Peyer's patch (tissue), 4 donors: Measurements from ENCODE around the gene CYS1. TPM values are rescaled to one million over a fixed set of nuclear protein-coding genes. Genes with fewer than 3 reads are reported as not detected.
"Not testable (repeated sequence)": the region's sequence is repeated elsewhere in the genome, so short reads cannot be mapped to it uniquely, and the experiment has no call there.

Source experiments
- DNase-seq, 3 donors: peaks; one replicate each; pipeline ENCODE4 v3.0.0-alpha.2; 2017 to 2019
- H3K27ac ChIP-seq, 4 donors: fragments of 200-600 bp; sonication (generic); one replicate each; pipeline ENCODE4 v1.5.1; 2016 to 2019
- H3K27me3 ChIP-seq, 2 donors: fragments of 200-600 bp; sonication (generic); one replicate each; pipeline ENCODE4 v1.5.1; 2019
- H3K36me3 ChIP-seq, 3 donors: fragments of 200-600 bp; sonication (generic); one replicate each; pipeline ENCODE4 v1.5.1; 2016 to 2019
- H3K4me1 ChIP-seq, 4 donors: fragments of 200-600 bp; sonication (generic); one replicate each; pipeline ENCODE4 v1.5.1; 2016 to 2019
- H3K4me3 ChIP-seq, 4 donors: fragments of 200-600 bp; sonication (generic); 1 replicate in 3 of 4; 2 replicates in 1 of 4; pipeline ENCODE4 v1.5.1; 2016 to 2019; ENCODE audit warnings: mild to moderate bottlenecking in 1 of 4
- H3K9me3 ChIP-seq, 4 donors: fragments of 200-600 bp; sonication (generic); one replicate each; pipeline ENCODE4 v1.5.1; 2016 to 2019; ENCODE audit warnings: mild to moderate bottlenecking in 1 of 4
- POLR2A ChIP-seq, 2 donors: fragments of 450-650 bp; IDR thresholded peaks; one replicate each; pipeline ENCODE4 v1.5.1; 2017; ENCODE audit warnings: antibody characterized with exemption in 2 of 2, mild to moderate bottlenecking in 2 of 2, moderate library complexity in 2 of 2
- total RNA-seq, 4 donors: library from RNA; depleted of rRNA; stranded (reverse); fragments of >200 nt; gene quantifications; one replicate each; pipeline ENCODE4 v1.1.0, GENCODE V29; 2016
- TF ChIP-seq, protein P1 (sequence below), 6 experiments: fragments of 450-650 bp in 4 of 6; fragments of 200-600 bp in 2 of 6; sonication (generic) in 1 of 6; IDR thresholded peaks; one replicate each; pipeline ENCODE4 v1.5.1; 2017 to 2019; ENCODE audit warnings: antibody characterized with exemption in 6 of 6, mild to moderate bottlenecking in 3 of 6, moderate library complexity in 1 of 6

CYS1 gene
- total RNA-seq, 4 donors from 2014 or later = 1.3 to 5.8 (median 1.6) TPM; not detected in 1

DNA sequence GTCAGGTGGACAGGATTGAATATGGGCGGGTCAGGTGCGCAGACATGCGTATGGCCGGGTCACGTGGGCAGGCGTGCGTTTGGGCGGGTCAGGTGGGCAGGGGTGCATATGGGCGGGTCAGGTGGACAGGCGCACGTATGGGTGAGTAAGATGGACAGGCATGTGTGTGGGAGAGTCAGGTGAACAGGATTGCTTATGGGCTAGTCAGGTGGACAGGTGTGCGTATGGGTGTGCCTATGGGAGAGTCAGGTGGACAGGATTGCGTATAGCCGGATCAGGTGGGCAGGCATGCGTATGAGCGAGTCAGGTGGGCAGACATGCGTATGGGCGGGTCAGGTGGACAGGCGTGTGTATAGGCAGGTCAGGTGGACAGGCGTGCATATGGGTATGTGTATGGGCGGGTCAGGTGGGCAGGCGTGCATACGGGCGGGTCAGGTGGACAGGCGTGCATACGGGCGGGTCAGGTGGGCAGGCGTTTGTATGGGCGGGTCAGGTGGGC, 67.2 kb downstream of the CYS1 start:
- Histone ChIP-seq H3K9me3 (no peaks in the 10 kb centered on the region), H3K36me3 (no peaks in the 10 kb centered on the region), H3K27me3 (no peaks in the 10 kb centered on the region), H3K4me3 (no peak overlapping the region), H3K4me1 (peaks cover 0 to 17% (median 0%) of the 10 kb centered on the region in 4 donors), H3K27ac (no peak overlapping the region)
- TF ChIP-seq POLR2A (IDR thresholded peaks at IDR 0.05) = no peak
- TF ChIP-seq, protein P1, sequence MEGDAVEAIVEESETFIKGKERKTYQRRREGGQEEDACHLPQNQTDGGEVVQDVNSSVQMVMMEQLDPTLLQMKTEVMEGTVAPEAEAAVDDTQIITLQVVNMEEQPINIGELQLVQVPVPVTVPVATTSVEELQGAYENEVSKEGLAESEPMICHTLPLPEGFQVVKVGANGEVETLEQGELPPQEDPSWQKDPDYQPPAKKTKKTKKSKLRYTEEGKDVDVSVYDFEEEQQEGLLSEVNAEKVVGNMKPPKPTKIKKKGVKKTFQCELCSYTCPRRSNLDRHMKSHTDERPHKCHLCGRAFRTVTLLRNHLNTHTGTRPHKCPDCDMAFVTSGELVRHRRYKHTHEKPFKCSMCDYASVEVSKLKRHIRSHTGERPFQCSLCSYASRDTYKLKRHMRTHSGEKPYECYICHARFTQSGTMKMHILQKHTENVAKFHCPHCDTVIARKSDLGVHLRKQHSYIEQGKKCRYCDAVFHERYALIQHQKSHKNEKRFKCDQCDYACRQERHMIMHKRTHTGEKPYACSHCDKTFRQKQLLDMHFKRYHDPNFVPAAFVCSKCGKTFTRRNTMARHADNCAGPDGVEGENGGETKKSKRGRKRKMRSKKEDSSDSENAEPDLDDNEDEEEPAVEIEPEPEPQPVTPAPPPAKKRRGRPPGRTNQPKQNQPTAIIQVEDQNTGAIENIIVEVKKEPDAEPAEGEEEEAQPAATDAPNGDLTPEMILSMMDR (IDR thresholded peaks at IDR 0.05) = no peak
- DNase-seq = peak in 2 of 3 donors; percentile 48 to 51

DNA sequence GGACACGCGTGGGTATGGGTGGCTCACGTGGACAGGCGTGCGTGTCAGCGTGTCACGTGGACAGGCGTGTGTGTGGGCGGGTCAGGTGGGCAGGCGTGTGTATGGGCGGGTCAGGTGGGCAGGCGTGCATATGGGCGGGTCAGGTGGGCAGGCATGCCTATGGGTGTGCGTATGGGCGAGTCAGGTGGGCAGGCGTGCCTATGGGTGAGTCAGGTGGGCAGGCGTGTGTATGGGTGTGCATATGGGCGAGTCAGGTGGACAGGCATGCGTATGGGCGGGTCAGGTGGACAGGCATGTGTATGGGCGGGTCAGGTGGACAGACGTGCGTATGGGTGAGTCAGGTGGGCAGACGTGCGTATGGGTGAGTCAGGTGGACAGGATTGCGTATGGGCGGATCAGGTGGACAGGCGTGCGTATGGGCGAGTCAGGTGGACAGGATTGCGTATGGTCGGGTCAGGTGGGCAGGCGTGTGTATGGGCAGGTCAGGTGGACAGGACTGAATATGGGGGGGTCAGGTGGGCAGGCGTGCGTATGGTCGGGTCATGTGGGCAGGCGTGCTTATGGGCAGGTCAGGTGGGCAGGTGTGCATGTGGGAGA, 67.7 kb downstream of the CYS1 start:
- peak in 2 of 3 donors; percentile 29 to 33 for DNase-seq
- H3K9me3 ChIP-seq, H3K27ac ChIP-seq, H3K4me3 ChIP-seq, H3K27me3 ChIP-seq, H3K36me3 ChIP-seq: not testable (repeated sequence)
- peaks cover 0 to 17% (median 0%) of the 10 kb centered on the region in 4 donors for H3K4me1 ChIP-seq

DNA sequence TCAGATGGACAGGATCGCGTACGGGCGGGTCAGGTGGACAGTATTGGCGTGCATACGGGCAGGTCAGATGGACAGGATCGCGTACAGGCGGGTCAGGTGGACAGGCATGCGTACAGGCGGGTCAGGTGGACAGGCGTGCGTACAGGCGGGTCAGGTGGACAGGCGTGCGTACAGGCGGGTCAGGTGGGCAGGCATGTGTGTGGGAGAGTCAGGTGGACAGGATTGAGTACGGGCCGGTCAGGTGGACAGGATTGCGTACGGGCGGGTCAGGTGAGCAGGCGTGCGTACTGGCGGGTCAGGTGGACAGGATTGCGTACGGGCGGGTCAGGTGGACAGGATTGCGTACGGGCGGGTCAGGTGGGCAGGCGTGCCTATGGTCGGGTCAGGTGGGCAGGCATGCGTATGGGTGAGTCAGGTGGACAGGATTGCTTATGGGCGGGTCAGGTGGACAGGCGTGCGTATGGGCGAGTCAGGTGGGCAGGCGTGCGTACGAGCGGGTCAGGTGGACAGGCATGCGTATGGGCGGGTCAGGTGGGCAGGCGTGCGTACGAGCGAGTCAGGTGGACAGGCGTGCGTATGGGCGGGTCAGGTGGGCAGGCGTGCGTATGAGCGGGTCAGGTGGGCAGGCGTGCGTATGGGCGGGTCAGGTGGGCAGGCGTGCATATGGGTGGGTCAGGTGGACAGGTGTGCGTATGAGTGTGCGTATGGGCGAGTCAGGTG, 68.4 kb downstream of the CYS1 start:
- not testable (repeated sequence) for H3K36me3 ChIP-seq

DNA sequence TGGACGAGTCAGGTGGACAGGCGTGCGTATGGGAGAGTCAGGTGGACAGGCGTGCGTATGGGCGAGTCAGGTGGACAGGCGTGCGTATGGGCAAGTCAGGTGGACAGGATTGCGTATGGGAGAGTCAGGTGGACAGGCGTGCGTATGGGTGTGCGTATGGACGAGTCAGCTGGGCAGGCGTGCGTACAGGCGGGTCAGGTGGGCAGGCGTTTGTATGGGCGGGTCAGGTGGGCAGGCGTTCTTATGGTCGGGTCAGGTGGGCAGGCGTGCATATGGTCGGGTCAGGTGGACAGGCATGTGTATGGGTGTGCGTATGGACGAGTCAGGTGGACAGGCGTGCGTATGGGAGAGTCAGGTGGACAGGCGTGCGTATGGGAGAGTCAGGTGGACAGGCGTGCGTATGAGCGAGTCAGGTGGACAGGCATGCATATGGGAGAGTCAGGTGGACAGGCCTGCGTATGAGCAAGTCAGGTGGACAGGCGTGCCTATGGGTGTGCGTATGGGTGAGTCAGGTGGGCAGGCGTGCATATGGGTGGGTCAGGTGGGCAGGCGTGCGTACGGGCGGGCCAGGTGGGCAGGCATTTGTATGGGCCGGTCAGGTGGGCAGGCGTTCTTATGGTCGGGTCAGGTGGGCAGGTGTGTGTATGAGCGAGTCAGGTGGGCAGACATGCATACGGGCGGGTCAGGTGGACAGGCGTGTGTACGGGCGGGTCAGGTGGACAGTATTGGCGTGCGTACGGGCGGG, 69.2 kb downstream of the CYS1 start:
- not testable (repeated sequence) for H3K36me3 ChIP-seq, H3K27ac ChIP-seq, H3K9me3 ChIP-seq, H3K4me3 ChIP-seq, H3K27me3 ChIP-seq
- peak in 2 of 3 donors; percentile 32 to 45 for DNase-seq
- H3K4me1 ChIP-seq = peaks cover 0 to 17% (median 0%) of the 10 kb centered on the region in 4 donors

More for the DNA sequence above, 68.4 kb downstream of the CYS1 start:
- H3K4me1 ChIP-seq = peaks cover 0 to 17% (median 0%) of the 10 kb centered on the region in 4 donors
- H3K4me3 ChIP-seq, H3K9me3 ChIP-seq, H3K27me3 ChIP-seq, H3K27ac ChIP-seq: not testable (repeated sequence)
- DNase-seq = peak in 2 of 3 donors; percentile 45

DNA sequence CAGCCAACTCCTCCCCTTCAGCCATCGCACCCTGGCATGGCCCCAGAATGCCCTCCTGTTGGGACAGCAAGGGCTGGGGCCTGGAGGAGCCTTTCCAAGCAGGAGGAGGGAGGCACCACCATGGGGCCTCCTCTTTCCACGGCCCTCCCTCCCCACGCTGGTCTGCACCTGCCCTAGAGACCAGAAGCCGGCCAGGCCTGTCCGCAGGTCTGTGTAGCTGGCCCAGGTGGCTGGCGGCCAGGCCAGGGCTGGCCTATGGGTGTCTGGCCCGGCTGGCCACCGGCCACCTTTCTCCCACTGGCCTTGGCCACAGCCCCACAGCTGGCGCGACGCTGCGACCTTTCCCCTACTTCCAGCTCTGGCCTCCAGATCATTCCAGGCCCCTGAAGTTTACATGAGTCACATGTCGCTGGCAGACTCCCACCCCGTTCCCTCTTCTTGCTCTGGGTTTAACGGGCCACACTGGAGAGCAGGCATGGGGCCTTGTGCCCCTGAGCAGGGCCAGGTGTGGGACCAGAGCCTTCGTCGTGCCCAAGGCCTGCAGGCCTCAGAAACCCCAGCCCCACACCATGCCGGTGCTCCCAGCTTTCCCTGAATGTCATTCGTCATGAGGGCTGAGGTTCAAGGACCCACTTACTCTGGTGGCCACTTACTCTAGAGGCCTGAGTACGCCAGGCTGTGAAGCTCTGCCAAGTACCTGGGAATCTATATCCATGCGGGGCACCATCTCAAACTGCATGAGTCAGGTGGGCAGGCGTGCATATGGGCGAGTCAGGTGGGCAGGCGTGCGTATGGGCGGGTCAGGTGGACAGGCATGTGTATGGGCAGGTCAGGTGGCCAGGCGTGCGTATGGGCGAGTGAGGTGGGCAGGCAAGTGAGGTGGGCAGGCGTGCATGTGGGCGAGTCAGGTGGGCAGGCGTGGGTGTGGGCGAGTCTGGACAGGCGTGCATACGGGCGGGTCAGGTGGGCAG, 70.1 kb downstream of the CYS1 start:
- TF ChIP-seq, protein P1 (IDR thresholded peaks at IDR 0.05) = no peak
- no peak for TF ChIP-seq POLR2A (IDR thresholded peaks at IDR 0.05)
- no peaks in the 10 kb centered on the region for H3K36me3 ChIP-seq
- H3K4me3 ChIP-seq = no peak overlapping the region
- H3K4me1 ChIP-seq = peaks cover 0 to 17% (median 0%) of the 10 kb centered on the region in 4 donors
- peak overlapping the region in 3 of 4 donors; percentile 3 to 60 (median 42) for H3K27ac ChIP-seq
- no peaks in the 10 kb centered on the region for H3K9me3 ChIP-seq
- H3K27me3 ChIP-seq = no peaks in the 10 kb centered on the region
- DNase-seq = peak; percentile 25 to 68 (median 57)

DNA sequence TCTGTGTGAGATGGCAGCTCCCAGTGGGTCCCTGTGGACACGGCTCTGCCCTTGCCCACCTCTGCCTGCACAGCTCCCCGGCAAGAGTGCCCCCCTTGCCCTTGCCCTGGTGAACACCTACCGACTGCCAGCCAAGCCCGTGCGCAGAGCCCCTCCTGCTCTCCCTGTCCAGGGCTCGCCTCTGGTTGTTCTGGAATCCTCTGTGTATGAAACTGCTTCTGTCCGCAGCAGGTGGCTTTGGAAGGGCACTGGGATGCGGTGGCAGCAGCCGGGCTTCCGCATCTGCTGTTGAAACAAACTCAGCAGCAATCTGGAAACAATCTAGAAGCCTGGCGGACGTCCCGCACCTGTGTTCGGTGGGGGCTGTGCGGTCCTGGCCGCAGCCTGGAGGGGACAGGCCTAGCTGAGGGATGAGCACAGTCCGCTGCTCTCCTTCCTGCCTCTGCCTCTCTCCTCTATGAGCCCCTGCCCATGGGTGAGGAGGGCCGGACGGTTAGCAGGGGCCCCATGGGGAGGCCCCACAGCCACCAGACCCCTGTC, 70.9 kb downstream of the CYS1 start:
- no peaks in the 10 kb centered on the region for H3K27me3 ChIP-seq
- TF ChIP-seq POLR2A (IDR thresholded peaks at IDR 0.05) = no peak
- TF ChIP-seq, protein P1 (IDR thresholded peaks at IDR 0.05) = no peak
- no peaks in the 10 kb centered on the region for H3K9me3 ChIP-seq
- no peak overlapping the region for H3K4me3 ChIP-seq
- H3K4me1 ChIP-seq = peaks cover 0 to 17% (median 0%) of the 10 kb centered on the region in 4 donors
- peak in 2 of 3 donors; percentile 20 to 27 for DNase-seq
- H3K27ac ChIP-seq = peak overlapping the region in 3 of 4 donors; percentile 3 to 60 (median 42)
- no peaks in the 10 kb centered on the region for H3K36me3 ChIP-seq
